H1 (cell line): ENCODE data around the gene CLCN5. TPM values are rescaled to one million over a fixed set of nuclear protein-coding genes. Genes with fewer than 3 reads are reported as not detected.

ENCODE experiments used
- MAX ChIP-seq: IDR thresholded peaks from 2 replicates; pipeline ENCODE4 v1.6.1; 2012; ENCODE audit warnings: inconsistent platforms
- SP4 ChIP-seq: IDR thresholded peaks from 2 replicates; pipeline ENCODE4 v1.6.1; 2012; ENCODE audit warnings: low read length, inconsistent platforms
- YY1 ChIP-seq: IDR thresholded peaks from 2 replicates; pipeline ENCODE4 v1.6.1; 2011; ENCODE audit warnings: low read depth, mild to moderate bottlenecking, low read length
- polyA plus RNA-seq, 7 experiments: library from polyadenylated mRNA; depleted of rRNA in 3 of 7; stranded (reverse) in 5 of 7; unstranded in 2 of 7; fragments of >200 nt in 5 of 7; fragments of 200-250 nt in 2 of 7; gene quantifications; 1 replicate in 5 of 7; 2 replicates in 1 of 7; 4 replicates in 1 of 7; pipeline versions ENCODE4 v1.2.1 to v1.2.3, GENCODE V29; 2011 to 2013; ENCODE audit warnings: missing spikeins in 2 of 7, mixed read lengths in 2 of 7
- total RNA-seq: library from RNA; stranded (reverse); fragmentation: NEBNext Ultra II Directional; extraction: Animal tissue kit (Norgen Biotek cat#: 25700); gene quantifications from 2 replicates; pipeline ENCODE4 v1.2.1, GENCODE V29; 2021

The CLCN5 gene
- total and polyA plus RNA-seq, 2 of the 8 experiments (the other 6 are each of a cell fraction or from before 2014, with no cell fraction given), result 4.2 to 9.7 TPM

DNA sequence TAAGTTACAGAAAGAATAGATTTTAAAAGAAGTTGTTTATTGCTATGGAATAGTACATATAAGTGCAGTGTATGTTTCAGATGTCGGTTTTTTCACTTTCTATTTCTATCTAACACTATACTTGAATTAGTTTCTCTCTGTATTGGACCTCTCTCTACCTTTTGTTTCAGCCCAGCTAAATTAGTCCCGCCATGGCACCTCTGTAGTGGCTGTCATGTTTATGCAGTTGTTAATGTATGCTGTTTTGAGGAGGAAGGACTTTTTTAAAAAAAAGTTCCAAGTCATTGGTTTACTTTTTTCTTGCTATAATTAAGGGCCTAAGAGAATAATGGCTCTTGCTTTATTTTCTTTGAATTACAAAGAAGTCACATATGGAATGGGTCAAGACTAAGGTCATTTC lies 160.3 kb downstream of the CLCN5 start (continued):
- TF ChIP-seq YY1, result no peak
- TF ChIP-seq MAX, result no peak
- TF ChIP-seq SP4, result no peak
